Colonic mucosa (tissue), 4 donors: ENCODE data around the gene SH3D19. TPM values are rescaled to one million over a fixed set of nuclear protein-coding genes. Genes with fewer than 3 reads are reported as not detected.

Experiments used
- DNase-seq: peaks from one replicate; pipeline ENCODE4 v3.0.0-alpha.2; 2020
- H3K27ac ChIP-seq: fragments of 200-600 bp; one replicate; pipeline ENCODE4 v1.8.0; 2021
- H3K27me3 ChIP-seq: fragments of 200-600 bp; one replicate; pipeline ENCODE4 v1.8.0; 2021
- H3K36me3 ChIP-seq: fragments of 200-600 bp; one replicate; pipeline ENCODE4 v1.8.0; 2021
- H3K4me1 ChIP-seq: fragments of 200-600 bp; one replicate; pipeline ENCODE4 v1.8.0; 2021; ENCODE audit warnings: mild to moderate bottlenecking
- H3K4me3 ChIP-seq: fragments of 200-600 bp; one replicate; pipeline ENCODE4 v1.8.0; 2021
- H3K9ac ChIP-seq, 2 donors: one replicate each; pipeline ENCODE4 v1.7.0; 2013; ENCODE audit warnings: control low read depth in 2 of 2, low read depth in 2 of 2, low read length in 2 of 2
- H3K9me3 ChIP-seq: fragments of 200-600 bp; one replicate; pipeline ENCODE4 v1.8.0; 2021
- intact Hi-C: fragments of 100-400 bp; cut with DNase I; formaldehyde crosslinking; loops from one replicate; pipeline ENCODE4 v1.14.1; 2022
- total RNA-seq, 2 donors: library from RNA; stranded (reverse); fragmentation: NEBNext Ultra II Directional in 1 of 2; extraction: Animal tissue kit (Norgen Biotek cat#: 25700) in 1 of 2; gene quantifications; one replicate each; pipeline ENCODE4 v1.2.1, GENCODE V29; 2021
- TF ChIP-seq, protein P1 (sequence below): fragments of 200-600 bp; IDR thresholded peaks from one replicate; pipeline ENCODE4 v1.8.0; 2022; ENCODE audit warnings: antibody characterized with exemption, mild to moderate bottlenecking
- donor health status: healthy.
- donor health status: DM: no; HTN: no; CAD: no.
- donor health status: DM: no; HTN: no; CAD: no.

SH3D19 gene
- total RNA-seq, 2 donors from 2014 or later: 75.5 to 104 TPM

DNA sequence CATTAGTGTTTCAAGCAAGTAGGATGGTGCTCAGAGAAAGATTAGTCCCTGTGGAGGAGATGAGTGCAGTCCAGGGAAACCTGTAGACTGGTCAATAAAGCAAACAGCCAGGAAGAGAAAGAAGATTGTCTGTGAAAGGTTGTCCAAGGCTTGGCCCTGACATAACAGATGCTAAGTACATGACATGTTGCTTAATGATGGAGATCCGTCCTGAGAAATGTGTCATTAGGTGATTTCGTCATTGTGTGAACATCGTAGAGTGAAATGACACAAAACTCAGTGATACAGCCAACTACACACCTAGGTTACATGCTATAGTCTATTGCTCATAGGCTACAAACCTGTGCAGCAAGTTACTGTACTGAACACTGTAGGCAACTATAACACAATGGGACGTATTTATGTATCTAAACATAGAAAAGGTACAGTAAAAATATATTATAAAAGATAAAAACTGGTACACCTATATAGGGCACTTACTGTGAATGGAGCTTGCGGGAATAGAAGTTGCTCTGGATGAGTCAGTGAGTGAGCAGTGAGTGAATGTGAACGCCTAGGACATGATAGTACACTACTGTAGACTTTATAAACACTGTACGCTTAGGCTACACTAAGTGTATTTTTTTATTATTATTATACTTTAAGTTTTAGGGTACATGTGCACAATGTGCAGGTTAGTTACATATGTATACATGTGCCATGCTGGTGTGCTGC lies 57.4 kb downstream of the SH3D19 start:
- H3K27ac ChIP-seq: no peak overlapping the region
- H3K4me1 ChIP-seq: no peaks in the 10 kb centered on the region
- no peak overlapping the region for H3K4me3 ChIP-seq
- no peak for DNase-seq
- intact Hi-C loops: no loop called here
- TF ChIP-seq, protein P1, sequence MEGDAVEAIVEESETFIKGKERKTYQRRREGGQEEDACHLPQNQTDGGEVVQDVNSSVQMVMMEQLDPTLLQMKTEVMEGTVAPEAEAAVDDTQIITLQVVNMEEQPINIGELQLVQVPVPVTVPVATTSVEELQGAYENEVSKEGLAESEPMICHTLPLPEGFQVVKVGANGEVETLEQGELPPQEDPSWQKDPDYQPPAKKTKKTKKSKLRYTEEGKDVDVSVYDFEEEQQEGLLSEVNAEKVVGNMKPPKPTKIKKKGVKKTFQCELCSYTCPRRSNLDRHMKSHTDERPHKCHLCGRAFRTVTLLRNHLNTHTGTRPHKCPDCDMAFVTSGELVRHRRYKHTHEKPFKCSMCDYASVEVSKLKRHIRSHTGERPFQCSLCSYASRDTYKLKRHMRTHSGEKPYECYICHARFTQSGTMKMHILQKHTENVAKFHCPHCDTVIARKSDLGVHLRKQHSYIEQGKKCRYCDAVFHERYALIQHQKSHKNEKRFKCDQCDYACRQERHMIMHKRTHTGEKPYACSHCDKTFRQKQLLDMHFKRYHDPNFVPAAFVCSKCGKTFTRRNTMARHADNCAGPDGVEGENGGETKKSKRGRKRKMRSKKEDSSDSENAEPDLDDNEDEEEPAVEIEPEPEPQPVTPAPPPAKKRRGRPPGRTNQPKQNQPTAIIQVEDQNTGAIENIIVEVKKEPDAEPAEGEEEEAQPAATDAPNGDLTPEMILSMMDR: no peak
- no peaks in the 10 kb centered on the region for H3K36me3 ChIP-seq
- H3K9ac ChIP-seq: no peak overlapping the region
- no peaks in the 10 kb centered on the region for H3K9me3 ChIP-seq
- no peaks in the 10 kb centered on the region for H3K27me3 ChIP-seq

DNA sequence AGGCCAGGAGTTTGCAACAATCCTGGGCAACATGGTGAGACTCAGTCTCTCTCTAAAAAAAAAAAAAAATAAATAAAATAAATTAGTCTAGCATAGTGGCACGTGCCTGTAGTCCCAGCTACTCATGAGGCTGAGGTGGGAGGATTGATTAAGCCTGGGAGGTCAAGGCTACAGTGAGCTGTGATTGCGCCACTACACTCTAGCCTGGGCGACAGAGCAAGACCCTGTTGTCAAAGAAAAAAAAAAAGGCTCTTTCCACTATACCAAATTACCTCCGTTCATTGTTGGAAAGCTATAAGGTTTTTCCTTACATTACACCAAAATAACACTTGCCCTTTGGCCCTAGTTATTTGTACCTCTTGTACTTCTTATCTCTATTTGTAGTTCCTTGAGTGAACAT lies 58.3 kb downstream of the SH3D19 start:
- H3K36me3 ChIP-seq: no peaks in the 10 kb centered on the region
- H3K9ac ChIP-seq: no peak overlapping the region
- H3K9me3 ChIP-seq: no peaks in the 10 kb centered on the region
- H3K27me3 ChIP-seq: no peaks in the 10 kb centered on the region
- intact Hi-C loops: no loop called here
- no peaks in the 10 kb centered on the region for H3K4me1 ChIP-seq
- no peak overlapping the region for H3K4me3 ChIP-seq
- no peak for DNase-seq
- TF ChIP-seq, protein P1: no peak
- H3K27ac ChIP-seq: no peak overlapping the region

DNA sequence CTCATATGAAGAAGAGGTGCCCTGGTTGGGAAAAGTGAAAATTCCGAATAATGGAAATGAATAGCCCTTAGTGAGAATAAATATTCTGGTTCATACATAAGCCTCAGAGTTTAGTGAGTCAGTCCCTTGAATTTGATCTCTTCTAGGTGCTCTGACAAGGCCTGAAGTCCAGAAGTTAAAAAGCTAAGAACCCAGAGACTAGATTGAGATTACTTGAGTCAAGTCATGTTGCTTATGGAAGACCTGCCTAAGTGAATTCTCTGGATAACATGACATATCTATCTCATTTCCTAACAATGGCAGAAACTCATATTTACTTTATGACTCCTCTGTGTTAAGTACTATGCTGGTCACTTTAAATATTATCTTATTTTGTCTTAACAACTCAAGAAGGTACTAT lies 58.9 kb downstream of the SH3D19 start:
- TF ChIP-seq, protein P1: no peak

DNA sequence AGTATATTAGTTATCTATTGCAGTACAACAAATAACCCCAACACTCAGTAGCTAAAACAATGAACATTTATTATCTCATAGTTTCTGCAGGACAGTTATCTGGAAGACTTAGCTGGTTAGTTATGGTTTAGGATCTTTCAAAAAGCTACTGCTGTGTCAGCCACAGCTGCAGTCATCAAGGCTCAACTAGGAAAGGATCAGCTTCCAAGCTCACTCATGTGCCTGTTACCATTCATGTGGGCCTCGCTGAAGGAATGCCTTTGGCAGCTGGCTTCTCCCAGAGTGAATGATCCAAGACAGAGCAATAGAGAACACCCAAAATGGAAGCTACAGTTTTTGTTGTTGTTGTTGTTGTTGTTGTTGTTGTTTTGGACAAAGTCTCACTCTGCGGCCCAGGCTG lies 62.0 kb downstream of the SH3D19 start:
- Histone ChIP-seq H3K27me3 (no peaks in the 10 kb centered on the region), H3K4me3 (no peak overlapping the region), H3K36me3 (no peaks in the 10 kb centered on the region), H3K4me1 (no peaks in the 10 kb centered on the region), H3K9me3 (no peaks in the 10 kb centered on the region), H3K27ac (no peak overlapping the region), H3K9ac (no peak overlapping the region)
- intact Hi-C loops: no loop called here
- TF ChIP-seq, protein P1: no peak
- no peak for DNase-seq

More for the DNA sequence above, 58.9 kb downstream of the SH3D19 start:
- Histone ChIP-seq H3K9me3 (no peaks in the 10 kb centered on the region), H3K9ac (no peak overlapping the region), H3K4me1 (no peaks in the 10 kb centered on the region), H3K4me3 (no peak overlapping the region), H3K27me3 (no peaks in the 10 kb centered on the region), H3K36me3 (no peaks in the 10 kb centered on the region), H3K27ac (no peak overlapping the region)
- DNase-seq: no peak
- intact Hi-C loops: no loop called here

DNA sequence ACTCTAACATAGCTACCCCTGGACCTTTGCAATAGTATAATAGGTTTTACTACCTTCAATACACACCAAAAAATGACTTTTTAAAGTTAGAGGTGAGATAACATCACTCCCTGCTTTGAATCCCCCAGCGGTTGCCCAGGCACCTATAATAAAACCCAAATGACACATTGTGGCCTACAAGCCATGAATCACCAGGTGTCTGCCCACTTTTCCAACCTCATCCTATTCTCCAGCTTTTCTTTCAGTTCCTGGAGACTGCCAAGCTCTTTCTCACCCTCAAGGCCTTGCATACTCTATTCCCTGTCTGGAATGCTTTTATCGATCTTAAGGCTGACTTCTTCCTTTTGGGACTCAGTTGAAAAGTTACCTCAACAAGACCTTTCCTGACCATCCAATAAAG lies 64.9 kb downstream of the SH3D19 start:
- no peaks in the 10 kb centered on the region for H3K36me3 ChIP-seq
- no peak overlapping the region for H3K4me3 ChIP-seq
- no peaks in the 10 kb centered on the region for H3K27me3 ChIP-seq
- TF ChIP-seq, protein P1: no peak
- H3K9ac ChIP-seq: no peak overlapping the region
- no peaks in the 10 kb centered on the region for H3K9me3 ChIP-seq
- no peaks in the 10 kb centered on the region for H3K4me1 ChIP-seq
- DNase-seq: no peak
- H3K27ac ChIP-seq: no peak overlapping the region
- intact Hi-C loops: no loop called here
